C4-2B (cell line): ENCODE measurements around the gene CYP26B1.

Source experiments
- H3K27ac ChIP-seq: fragments of 450-650 bp; 2 replicates; pipeline ENCODE4 v1.5.1; 2017
- ZFX ChIP-seq: fragments of 450-650 bp; IDR thresholded peaks from 2 replicates; pipeline ENCODE4 v1.6.1; 2017
- TF ChIP-seq, protein P1 (sequence below): fragments of 450-650 bp; conservative IDR thresholded peaks from 2 replicates; pipeline ENCODE4 v1.5.1; 2017; ENCODE audit warnings: mild to moderate bottlenecking

CYP26B1 gene

DNA sequence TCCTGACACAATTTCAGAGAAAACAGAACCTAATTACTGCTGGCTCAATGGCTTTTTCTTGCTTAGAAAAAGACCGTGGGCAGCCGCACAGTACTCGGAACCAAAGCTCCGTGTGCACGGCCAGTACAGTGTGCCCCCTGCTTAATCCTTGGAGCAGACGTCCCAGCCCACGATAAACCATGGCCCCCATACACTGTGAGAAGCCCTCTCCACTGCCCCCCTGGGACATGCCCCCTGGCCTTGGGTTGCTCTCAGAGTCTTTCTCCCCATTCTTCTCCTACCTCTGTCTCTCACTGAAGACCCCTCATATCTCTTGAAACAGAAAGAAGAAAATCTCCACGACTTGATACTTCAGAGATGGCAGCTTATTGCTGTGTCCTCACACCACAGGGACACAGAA is 44.0 kb downstream of the CYP26B1 start:
- H3K27ac ChIP-seq: no peak overlapping the region
- TF ChIP-seq ZFX: no peak
- TF ChIP-seq, protein P1, sequence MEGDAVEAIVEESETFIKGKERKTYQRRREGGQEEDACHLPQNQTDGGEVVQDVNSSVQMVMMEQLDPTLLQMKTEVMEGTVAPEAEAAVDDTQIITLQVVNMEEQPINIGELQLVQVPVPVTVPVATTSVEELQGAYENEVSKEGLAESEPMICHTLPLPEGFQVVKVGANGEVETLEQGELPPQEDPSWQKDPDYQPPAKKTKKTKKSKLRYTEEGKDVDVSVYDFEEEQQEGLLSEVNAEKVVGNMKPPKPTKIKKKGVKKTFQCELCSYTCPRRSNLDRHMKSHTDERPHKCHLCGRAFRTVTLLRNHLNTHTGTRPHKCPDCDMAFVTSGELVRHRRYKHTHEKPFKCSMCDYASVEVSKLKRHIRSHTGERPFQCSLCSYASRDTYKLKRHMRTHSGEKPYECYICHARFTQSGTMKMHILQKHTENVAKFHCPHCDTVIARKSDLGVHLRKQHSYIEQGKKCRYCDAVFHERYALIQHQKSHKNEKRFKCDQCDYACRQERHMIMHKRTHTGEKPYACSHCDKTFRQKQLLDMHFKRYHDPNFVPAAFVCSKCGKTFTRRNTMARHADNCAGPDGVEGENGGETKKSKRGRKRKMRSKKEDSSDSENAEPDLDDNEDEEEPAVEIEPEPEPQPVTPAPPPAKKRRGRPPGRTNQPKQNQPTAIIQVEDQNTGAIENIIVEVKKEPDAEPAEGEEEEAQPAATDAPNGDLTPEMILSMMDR: no peak

DNA sequence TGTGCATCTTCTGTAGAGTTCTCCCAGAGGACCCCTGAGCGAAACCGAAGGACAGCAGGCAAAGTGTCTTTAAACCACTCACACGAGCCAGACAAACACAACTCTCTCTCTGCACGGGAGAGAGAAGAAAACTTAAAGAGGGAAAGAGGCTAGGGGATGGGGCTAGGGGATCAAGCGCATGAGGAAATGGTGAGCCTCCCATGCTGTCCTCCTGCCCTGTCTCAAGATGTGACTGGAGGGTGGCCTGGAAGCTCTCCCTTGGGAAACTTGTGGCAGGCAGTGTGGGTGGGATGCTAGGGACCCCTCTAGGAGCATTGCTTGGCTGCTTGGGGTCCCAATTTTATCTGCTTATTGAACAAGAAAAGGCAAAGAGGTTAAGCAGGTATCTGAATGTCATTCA is 44.5 kb downstream of the CYP26B1 start:
- TF ChIP-seq, protein P1: no peak
- no peak for TF ChIP-seq ZFX

DNA sequence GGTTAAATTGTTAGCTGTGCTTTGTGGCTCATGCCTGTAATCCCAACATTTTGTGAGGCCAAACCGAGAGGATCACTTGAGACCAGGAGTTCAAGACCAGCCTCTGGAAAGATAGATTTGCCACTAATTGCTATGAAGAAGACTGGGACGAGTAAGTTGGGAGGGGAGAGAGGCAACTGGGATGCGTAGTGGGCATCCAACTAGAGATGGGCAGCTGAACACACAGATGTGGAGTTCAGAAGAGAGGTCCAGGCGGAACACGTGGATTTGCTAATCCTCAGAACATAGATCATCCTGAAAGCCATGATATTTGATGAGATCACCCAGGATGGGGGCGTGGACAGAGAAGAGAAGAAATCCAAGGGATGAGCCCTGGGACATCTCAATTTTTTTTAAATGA is 48.7 kb downstream of the CYP26B1 start:
- no peak overlapping the region for H3K27ac ChIP-seq
- no peak for TF ChIP-seq ZFX
- TF ChIP-seq, protein P1: no peak

More for the DNA sequence above, 44.5 kb downstream of the CYP26B1 start:
- H3K27ac ChIP-seq: no peak overlapping the region

DNA sequence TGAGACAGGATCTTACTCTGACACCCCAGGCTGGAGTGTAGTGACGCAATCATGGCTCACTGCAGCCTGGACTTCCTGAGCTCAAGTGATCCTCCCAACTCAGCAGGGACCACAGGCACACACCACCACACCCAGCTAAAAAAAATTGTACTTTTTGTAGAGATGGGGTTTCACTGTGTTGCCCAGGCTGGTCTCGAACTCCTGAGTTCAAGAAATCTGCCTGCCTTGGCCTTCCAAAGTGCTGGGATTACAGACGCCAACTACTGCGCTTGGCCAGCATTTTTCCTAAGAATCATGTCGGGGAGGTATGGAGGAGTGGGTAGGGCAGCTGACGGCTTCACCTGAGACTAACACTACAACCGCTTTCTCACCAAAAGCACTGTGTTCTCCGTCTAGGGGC is 50.4 kb downstream of the CYP26B1 start:
- TF ChIP-seq, protein P1: no peak
- no peak for TF ChIP-seq ZFX
- no peak overlapping the region for H3K27ac ChIP-seq

DNA sequence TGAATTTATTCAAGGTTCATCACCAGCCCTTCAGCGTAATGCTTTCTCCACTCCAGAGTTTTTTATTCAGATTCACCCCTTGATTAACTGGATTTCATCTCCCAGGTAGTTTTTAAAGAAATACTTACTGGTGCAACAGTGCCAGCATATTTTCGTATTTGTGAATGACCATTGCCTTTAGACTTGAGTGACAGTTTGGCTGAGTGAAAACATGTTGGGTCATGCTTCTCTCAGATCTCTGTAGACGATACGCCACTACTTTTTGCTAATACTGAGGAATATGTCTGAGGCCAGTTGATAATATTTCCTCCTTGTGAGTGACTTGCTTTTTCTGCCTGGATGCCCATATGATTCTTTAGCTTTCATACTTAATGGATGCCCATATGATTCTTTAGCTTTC is 51.5 kb downstream of the CYP26B1 start:
- TF ChIP-seq ZFX: no peak
- no peak overlapping the region for H3K27ac ChIP-seq

DNA sequence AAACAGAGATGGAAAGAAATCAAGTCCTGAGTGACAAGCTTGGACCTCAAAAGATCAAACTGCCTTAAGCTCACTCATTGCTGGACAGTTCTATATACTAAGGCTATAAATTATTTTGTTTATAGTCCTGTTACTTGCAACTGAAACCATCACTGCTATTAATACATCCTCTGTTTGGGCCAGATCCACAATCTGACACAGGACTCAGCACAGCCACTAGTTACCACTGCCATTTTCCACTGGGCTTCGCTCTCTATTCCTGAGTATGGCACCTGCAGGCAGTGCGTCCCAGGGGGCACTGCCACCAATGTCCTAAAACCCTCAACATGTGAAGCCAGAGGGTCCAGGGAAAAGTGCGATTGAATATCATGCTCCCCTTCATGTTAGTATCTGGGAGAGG is 52.3 kb downstream of the CYP26B1 start:
- TF ChIP-seq, protein P1: no peak
- no peak for TF ChIP-seq ZFX
- H3K27ac ChIP-seq: no peak overlapping the region

DNA sequence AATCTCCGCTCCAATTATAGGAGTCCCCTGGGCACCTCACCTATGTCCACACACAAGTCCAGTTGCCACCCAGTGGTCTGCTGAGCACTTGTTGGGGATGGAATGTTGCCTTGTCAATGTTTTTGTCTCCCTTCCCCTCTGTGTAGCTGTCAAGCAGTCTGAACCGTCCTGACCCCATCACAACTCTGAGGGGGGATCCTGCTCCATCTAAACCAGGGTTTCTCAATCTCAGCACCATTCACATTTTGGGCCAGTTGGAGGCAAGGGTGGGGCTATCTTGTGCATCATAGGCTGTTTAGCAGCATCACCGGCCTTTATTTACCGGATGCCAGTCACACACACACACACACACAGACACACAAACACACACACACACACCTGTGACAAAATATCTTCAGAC is 53.0 kb downstream of the CYP26B1 start:
- no peak overlapping the region for H3K27ac ChIP-seq
- TF ChIP-seq, protein P1: no peak
- TF ChIP-seq ZFX: no peak

DNA sequence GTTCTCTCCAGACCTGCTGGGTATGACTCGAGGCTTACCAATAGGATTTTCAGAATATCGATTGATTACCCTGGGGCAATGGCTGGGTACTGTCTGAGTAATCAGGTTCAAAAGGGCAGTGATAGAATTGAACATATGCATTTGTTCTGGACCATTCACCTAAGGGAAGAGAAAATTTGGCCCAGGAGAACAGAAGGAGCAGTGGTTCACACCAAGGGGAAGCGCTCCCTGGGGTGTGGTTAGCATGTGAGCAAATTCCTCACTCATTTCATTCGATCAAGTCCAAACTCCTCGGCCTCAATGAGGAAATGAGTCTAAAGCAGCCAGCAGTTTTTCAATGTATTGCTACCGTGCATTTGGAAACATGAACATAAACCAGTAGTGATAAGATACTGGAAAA is 55.6 kb downstream of the CYP26B1 start:
- TF ChIP-seq, protein P1: no peak
- TF ChIP-seq ZFX: no peak
- H3K27ac ChIP-seq: no peak overlapping the region
